Astrocyte (in vitro differentiated cells and primary cell): ENCODE results near the gene FSTL4. TPM values are rescaled to one million over a fixed set of nuclear protein-coding genes. Genes with fewer than 3 reads are reported as not detected.

ENCODE experiments used
- DNase-seq: peaks from one replicate; pipeline ENCODE4 v3.0.0-alpha.2; 2010; ENCODE audit warnings: low read depth
- FAIRE-seq: peaks from 2 replicates; lab custom pipeline; 2011; peaks lifted over from hg19 to GRCh38; lab: Jason Lieb, UNC
- H2AFZ ChIP-seq: 2 replicates; pipeline ENCODE4 v1.6.0; 2012; ENCODE audit warnings: low read depth, low read length, inconsistent platforms
- H3K27ac ChIP-seq: 2 replicates; pipeline ENCODE4 v1.5.1; 2011; ENCODE audit warnings: low read depth, low read length, inconsistent platforms
- H3K27me3 ChIP-seq: 2 replicates; pipeline ENCODE4 v1.6.0; 2011; ENCODE audit warnings: low read length, inconsistent platforms; ENCODE audit not compliant: insufficient read depth
- H3K36me3 ChIP-seq: 2 replicates; pipeline ENCODE4 v1.5.1; 2011; ENCODE audit warnings: low read length, inconsistent platforms; ENCODE audit not compliant: insufficient read depth
- H3K4me1 ChIP-seq: 2 replicates; pipeline ENCODE4 v1.5.1; 2011; ENCODE audit warnings: low read length, inconsistent platforms; ENCODE audit not compliant: insufficient read depth
- H3K4me2 ChIP-seq: 2 replicates; pipeline ENCODE4 v1.6.0; 2012; ENCODE audit warnings: low read length, inconsistent platforms
- H3K4me3 ChIP-seq: 2 replicates; pipeline ENCODE4 v1.5.1; 2011; ENCODE audit warnings: low read depth, mild to moderate bottlenecking, low read length, inconsistent platforms; ENCODE audit not compliant: insufficient read depth
- H3K79me2 ChIP-seq: 2 replicates; pipeline ENCODE4 v1.6.0; 2012; ENCODE audit warnings: mild to moderate bottlenecking, low read length, inconsistent platforms; ENCODE audit not compliant: insufficient read depth
- H3K9ac ChIP-seq: 2 replicates; pipeline ENCODE4 v1.6.0; 2012; ENCODE audit warnings: mild to moderate bottlenecking, low read length, inconsistent platforms
- H3K9me3 ChIP-seq: 2 replicates; pipeline ENCODE4 v1.5.1; 2012; ENCODE audit warnings: low read depth, mild to moderate bottlenecking, low read length, inconsistent platforms; ENCODE audit not compliant: insufficient read depth
- H4K20me1 ChIP-seq: 2 replicates; pipeline ENCODE4 v1.6.0; 2012; ENCODE audit warnings: low read length, inconsistent platforms; ENCODE audit not compliant: insufficient read depth
- H3K27ac Mint-ChIP-seq: one replicate; pipeline ENCODE4 v1.8.0; 2021; ENCODE audit warnings: mild to moderate bottlenecking, mixed read lengths; ENCODE audit not compliant: unreplicated experiment
- H3K27me3 Mint-ChIP-seq: one replicate; pipeline ENCODE4 v1.8.0; 2021; ENCODE audit warnings: low read depth, mixed read lengths; ENCODE audit not compliant: unreplicated experiment
- H3K36me3 Mint-ChIP-seq: one replicate; pipeline ENCODE4 v1.8.0; 2021; ENCODE audit warnings: low read depth, mixed read lengths; ENCODE audit not compliant: unreplicated experiment
- H3K4me1 Mint-ChIP-seq: one replicate; pipeline ENCODE4 v1.8.0; 2021; ENCODE audit warnings: low read depth, mixed read lengths; ENCODE audit not compliant: unreplicated experiment
- H3K4me3 Mint-ChIP-seq: one replicate; pipeline ENCODE4 v1.8.0; 2021; ENCODE audit warnings: mild to moderate bottlenecking, moderate library complexity, mixed read lengths; ENCODE audit not compliant: unreplicated experiment
- H3K9me3 Mint-ChIP-seq: one replicate; pipeline ENCODE4 v1.8.0; 2021; ENCODE audit warnings: mild to moderate bottlenecking, mixed read lengths; ENCODE audit not compliant: unreplicated experiment
- CTCF ChIP-seq: IDR thresholded peaks from 2 replicates; pipeline ENCODE4 v1.5.1; 2011; ENCODE audit warnings: low read depth, mild to moderate bottlenecking, inconsistent platforms, low read length, moderate library complexity; ENCODE audit not compliant: insufficient read depth
- EZH2 ChIP-seq: IDR thresholded peaks from 2 replicates; pipeline ENCODE4 v1.6.1; 2012; ENCODE audit warnings: mild to moderate bottlenecking, low read length, inconsistent platforms; ENCODE audit not compliant: insufficient read depth
- total RNA-seq: library from RNA; stranded (reverse); gene quantifications from 2 replicates; pipeline ENCODE4 v1.2.1, GENCODE V29; 2021

Gene FSTL4
- total RNA-seq, 1 donor from 2014 or later = not detected

- H3K79me2 ChIP-seq = no peaks in the 10 kb centered on the region
- DNase-seq = no peak
Measured at GRCh38 chr5:133373121-133373870, 239.0 kb downstream of the FSTL4 start.

GRCh38 chr5:133372293-133372937 lies 239.9 kb downstream of the FSTL4 start:
- no peaks in the 10 kb centered on the region for H3K4me1 ChIP-seq
- H3K4me3 Mint-ChIP-seq = no peak overlapping the region
- DNase-seq (no peak), FAIRE-seq (no peak)
- no peak overlapping the region for H3K27ac ChIP-seq
- no peaks in the 10 kb centered on the region for H4K20me1 ChIP-seq
- no peaks in the 10 kb centered on the region for H3K79me2 ChIP-seq
- peaks cover 9% of the 10 kb centered on the region for H3K9me3 Mint-ChIP-seq
- H3K9me3 ChIP-seq = no peaks in the 10 kb centered on the region
- H3K36me3 Mint-ChIP-seq = no peaks in the 10 kb centered on the region
- peaks cover 3% of the 10 kb centered on the region for H3K27me3 ChIP-seq
- H3K9ac ChIP-seq = no peak overlapping the region
- peaks cover 11% of the 10 kb centered on the region for H3K4me1 Mint-ChIP-seq
- peaks cover 6% of the 10 kb centered on the region for H3K27me3 Mint-ChIP-seq
- no peak overlapping the region for H2AFZ ChIP-seq
- H3K4me3 ChIP-seq = no peak overlapping the region
- no peak for TF ChIP-seq EZH2
- TF ChIP-seq CTCF = no peak
- no peak overlapping the region for H3K4me2 ChIP-seq
- H3K36me3 ChIP-seq = no peaks in the 10 kb centered on the region
- H3K27ac Mint-ChIP-seq = peak overlapping the region; percentile 18

More at GRCh38 chr5:133373121-133373870, 239.0 kb downstream of the FSTL4 start:
- Histone ChIP-seq H3K9me3 (no peaks in the 10 kb centered on the region), H4K20me1 (no peaks in the 10 kb centered on the region), H3K4me1 (no peaks in the 10 kb centered on the region), H3K36me3 (no peaks in the 10 kb centered on the region), H3K4me3 (no peak overlapping the region), H2AFZ (no peak overlapping the region), H3K27me3 (peaks cover 3% of the 10 kb centered on the region), H3K9ac (no peak overlapping the region), H3K4me2 (no peak overlapping the region), H3K27ac (no peak overlapping the region)
- H3K27ac Mint-ChIP-seq = no peak overlapping the region
- TF ChIP-seq EZH2 (no peak), CTCF (no peak)
- FAIRE-seq = no peak
- H3K9me3 Mint-ChIP-seq = peaks cover 14% of the 10 kb centered on the region
- peaks cover 11% of the 10 kb centered on the region for H3K4me1 Mint-ChIP-seq
- H3K27me3 Mint-ChIP-seq = peaks cover 6% of the 10 kb centered on the region
- no peaks in the 10 kb centered on the region for H3K36me3 Mint-ChIP-seq
- no peak overlapping the region for H3K4me3 Mint-ChIP-seq
